SK-N-SH treated with all-trans-retinoic acid at 6 μM for 48 hours (cell line): ENCODE data around the gene FOXC1.

Source experiments
- ATAC-seq: fragments of 200-7000 bp; cut with Tn5 transposase; 3 replicates; pipeline ENCODE4 v1.9.1; 2020; ENCODE audit warnings: mild to moderate bottlenecking, moderate library complexity
- BACH2 ChIP-seq: fragments of 250-450 bp; sonication (Bioruptor Pico); IDR thresholded peaks from 2 replicates; pipeline ENCODE4 v1.9.0; 2021; ENCODE audit warnings: mild to moderate bottlenecking, borderline replicate concordance
- CREB5 ChIP-seq: fragments of 250-450 bp; sonication (Bioruptor Pico); IDR thresholded peaks from 2 replicates; pipeline ENCODE4 v1.5.1; 2020; ENCODE audit warnings: low read depth, mild to moderate bottlenecking, moderate library complexity
- ESRRG ChIP-seq: fragments of 250-450 bp; sonication (Bioruptor Pico); IDR thresholded peaks from 2 replicates; pipeline ENCODE4 v1.6.1; 2021; ENCODE audit warnings: mild to moderate bottlenecking
- GLIS3 ChIP-seq: fragments of 250-450 bp; sonication (Bioruptor Pico); IDR thresholded peaks from 2 replicates; pipeline ENCODE4 v1.5.0; 2020; ENCODE audit warnings: mild to moderate bottlenecking, moderate library complexity
- ISL1 ChIP-seq: fragments of 250-450 bp; sonication (Bioruptor Pico); IDR thresholded peaks from 2 replicates; pipeline ENCODE4 v2.1.2; 2022; ENCODE audit warnings: mild to moderate bottlenecking, moderate library complexity
- OSR1 ChIP-seq: fragments of 250-450 bp; sonication (Bioruptor Pico); IDR thresholded peaks from 2 replicates; pipeline ENCODE4 v1.8.0; 2022; ENCODE audit warnings: moderate library complexity, mild to moderate bottlenecking, inconsistent platforms
- PATZ1 ChIP-seq: fragments of 250-450 bp; sonication (Bioruptor Pico); IDR thresholded peaks from 2 replicates; pipeline ENCODE4 v1.8.0; 2020; ENCODE audit warnings: mild to moderate bottlenecking, moderate library complexity, borderline replicate concordance
- POU6F1 ChIP-seq: fragments of 250-450 bp; sonication (Bioruptor Pico); IDR thresholded peaks from 2 replicates; pipeline ENCODE4 v1.8.0; 2021; ENCODE audit warnings: low read depth, mild to moderate bottlenecking, moderate library complexity, borderline replicate concordance
- TCF4 ChIP-seq: fragments of 250-450 bp; sonication (Bioruptor Pico); IDR thresholded peaks from 2 replicates; pipeline ENCODE4 v1.8.0; 2021; ENCODE audit warnings: mild to moderate bottlenecking, moderate library complexity, borderline replicate concordance
- TOX ChIP-seq: fragments of 250-450 bp; sonication (Bioruptor Pico); IDR thresholded peaks from 2 replicates; pipeline ENCODE4 v1.8.0; 2021; ENCODE audit warnings: mild to moderate bottlenecking, moderate library complexity, borderline replicate concordance
- ZNF565 ChIP-seq: fragments of 450-650 bp; formaldehyde crosslinking; conservative IDR thresholded peaks from 2 replicates; pipeline ENCODE4 v1.5.0; 2020; ENCODE audit warnings: low read depth, mild to moderate bottlenecking, moderate library complexity
- ZNF70 ChIP-seq: fragments of 450-650 bp; formaldehyde crosslinking; IDR thresholded peaks from 2 replicates; pipeline ENCODE4 v1.5.0; 2020; ENCODE audit warnings: mild to moderate bottlenecking, moderate library complexity
- ZNF8 ChIP-seq: fragments of 450-650 bp; formaldehyde crosslinking; IDR thresholded peaks from 2 replicates; pipeline ENCODE4 v1.5.0; 2020; ENCODE audit warnings: mild to moderate bottlenecking, moderate library complexity
- TF ChIP-seq, protein P1 (sequence below): fragments of 250-450 bp; sonication (Bioruptor Pico); IDR thresholded peaks from 2 replicates; pipeline ENCODE4 v1.5.0; 2020; ENCODE audit warnings: mild to moderate bottlenecking, moderate library complexity
- TF ChIP-seq, protein P2 (sequence below): fragments of 250-450 bp; sonication (Bioruptor Pico); IDR thresholded peaks from 2 replicates; pipeline ENCODE4 v1.5.1; 2021; ENCODE audit warnings: mild to moderate bottlenecking, moderate library complexity

FOXC1 gene

GRCh38 chr6:1609041-1609647 lies 571 bp upstream of the FOXC1 start:
- peak; percentile 2; the same call in 2 of the 3 replicates for ATAC-seq
- TF ChIP-seq CREB5 (CRISPR knock-in tag): no peak
- peak; percentile 90; the same call in 1 of the 2 replicates for TF ChIP-seq PATZ1 (CRISPR knock-in tag)
- TF ChIP-seq, protein P1, sequence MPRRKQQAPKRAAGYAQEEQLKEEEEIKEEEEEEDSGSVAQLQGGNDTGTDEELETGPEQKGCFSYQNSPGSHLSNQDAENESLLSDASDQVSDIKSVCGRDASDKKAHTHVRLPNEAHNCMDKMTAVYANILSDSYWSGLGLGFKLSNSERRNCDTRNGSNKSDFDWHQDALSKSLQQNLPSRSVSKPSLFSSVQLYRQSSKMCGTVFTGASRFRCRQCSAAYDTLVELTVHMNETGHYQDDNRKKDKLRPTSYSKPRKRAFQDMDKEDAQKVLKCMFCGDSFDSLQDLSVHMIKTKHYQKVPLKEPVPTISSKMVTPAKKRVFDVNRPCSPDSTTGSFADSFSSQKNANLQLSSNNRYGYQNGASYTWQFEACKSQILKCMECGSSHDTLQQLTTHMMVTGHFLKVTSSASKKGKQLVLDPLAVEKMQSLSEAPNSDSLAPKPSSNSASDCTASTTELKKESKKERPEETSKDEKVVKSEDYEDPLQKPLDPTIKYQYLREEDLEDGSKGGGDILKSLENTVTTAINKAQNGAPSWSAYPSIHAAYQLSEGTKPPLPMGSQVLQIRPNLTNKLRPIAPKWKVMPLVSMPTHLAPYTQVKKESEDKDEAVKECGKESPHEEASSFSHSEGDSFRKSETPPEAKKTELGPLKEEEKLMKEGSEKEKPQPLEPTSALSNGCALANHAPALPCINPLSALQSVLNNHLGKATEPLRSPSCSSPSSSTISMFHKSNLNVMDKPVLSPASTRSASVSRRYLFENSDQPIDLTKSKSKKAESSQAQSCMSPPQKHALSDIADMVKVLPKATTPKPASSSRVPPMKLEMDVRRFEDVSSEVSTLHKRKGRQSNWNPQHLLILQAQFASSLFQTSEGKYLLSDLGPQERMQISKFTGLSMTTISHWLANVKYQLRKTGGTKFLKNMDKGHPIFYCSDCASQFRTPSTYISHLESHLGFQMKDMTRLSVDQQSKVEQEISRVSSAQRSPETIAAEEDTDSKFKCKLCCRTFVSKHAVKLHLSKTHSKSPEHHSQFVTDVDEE (CRISPR knock-in tag): no peak
- TF ChIP-seq ZNF8 (CRISPR knock-in tag): no peak

DNA sequence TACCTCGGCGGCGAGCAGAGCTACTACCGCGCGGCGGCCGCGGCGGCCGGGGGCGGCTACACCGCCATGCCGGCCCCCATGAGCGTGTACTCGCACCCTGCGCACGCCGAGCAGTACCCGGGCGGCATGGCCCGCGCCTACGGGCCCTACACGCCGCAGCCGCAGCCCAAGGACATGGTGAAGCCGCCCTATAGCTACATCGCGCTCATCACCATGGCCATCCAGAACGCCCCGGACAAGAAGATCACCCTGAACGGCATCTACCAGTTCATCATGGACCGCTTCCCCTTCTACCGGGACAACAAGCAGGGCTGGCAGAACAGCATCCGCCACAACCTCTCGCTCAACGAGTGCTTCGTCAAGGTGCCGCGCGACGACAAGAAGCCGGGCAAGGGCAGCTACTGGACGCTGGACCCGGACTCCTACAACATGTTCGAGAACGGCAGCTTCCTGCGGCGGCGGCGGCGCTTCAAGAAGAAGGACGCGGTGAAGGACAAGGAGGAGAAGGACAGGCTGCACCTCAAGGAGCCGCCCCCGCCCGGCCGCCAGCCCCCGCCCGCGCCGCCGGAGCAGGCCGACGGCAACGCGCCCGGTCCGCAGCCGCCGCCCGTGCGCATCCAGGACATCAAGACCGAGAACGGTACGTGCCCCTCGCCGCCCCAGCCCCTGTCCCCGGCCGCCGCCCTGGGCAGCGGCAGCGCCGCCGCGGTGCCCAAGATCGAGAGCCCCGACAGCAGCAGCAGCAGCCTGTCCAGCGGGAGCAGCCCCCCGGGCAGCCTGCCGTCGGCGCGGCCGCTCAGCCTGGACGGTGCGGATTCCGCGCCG lies 994 bp downstream of the FOXC1 start:
- peak; percentile 1; the same call in 2 of the 3 replicates for ATAC-seq
- TF ChIP-seq TOX (CRISPR knock-in tag) (no peak), TCF4 (no peak), ZNF70 (CRISPR knock-in tag) (no peak), POU6F1 (CRISPR knock-in tag) (no peak), ZNF565 (CRISPR knock-in tag) (no peak), CREB5 (CRISPR knock-in tag) (no peak), BACH2 (no peak), ISL1 (CRISPR knock-in tag) (no peak), GLIS3 (CRISPR knock-in tag) (no peak), PATZ1 (CRISPR knock-in tag) (no peak), ESRRG (CRISPR knock-in tag) (no peak), OSR1 (CRISPR knock-in tag) (no peak)
- TF ChIP-seq, protein P2, sequence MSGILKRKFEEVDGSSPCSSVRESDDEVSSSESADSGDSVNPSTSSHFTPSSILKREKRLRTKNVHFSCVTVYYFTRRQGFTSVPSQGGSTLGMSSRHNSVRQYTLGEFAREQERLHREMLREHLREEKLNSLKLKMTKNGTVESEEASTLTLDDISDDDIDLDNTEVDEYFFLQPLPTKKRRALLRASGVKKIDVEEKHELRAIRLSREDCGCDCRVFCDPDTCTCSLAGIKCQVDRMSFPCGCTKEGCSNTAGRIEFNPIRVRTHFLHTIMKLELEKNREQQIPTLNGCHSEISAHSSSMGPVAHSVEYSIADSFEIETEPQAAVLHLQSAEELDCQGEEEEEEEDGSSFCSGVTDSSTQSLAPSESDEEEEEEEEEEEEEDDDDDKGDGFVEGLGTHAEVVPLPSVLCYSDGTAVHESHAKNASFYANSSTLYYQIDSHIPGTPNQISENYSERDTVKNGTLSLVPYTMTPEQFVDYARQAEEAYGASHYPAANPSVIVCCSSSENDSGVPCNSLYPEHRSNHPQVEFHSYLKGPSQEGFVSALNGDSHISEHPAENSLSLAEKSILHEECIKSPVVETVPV: no peak
- TF ChIP-seq, protein P1 (CRISPR knock-in tag): no peak
- TF ChIP-seq, all 23 proteins: peak for 0
